Eye (tissue), 1 donor: ENCODE results near the gene PLAAT5.
"Not testable (repeated sequence)": the region's sequence is repeated elsewhere in the genome, so short reads cannot be mapped to it uniquely, and the experiment has no call there.

Experiments
- DNase-seq: peaks from one replicate; pipeline ENCODE4 v3.0.0-alpha.2; 2015

PLAAT5 gene, protein sequence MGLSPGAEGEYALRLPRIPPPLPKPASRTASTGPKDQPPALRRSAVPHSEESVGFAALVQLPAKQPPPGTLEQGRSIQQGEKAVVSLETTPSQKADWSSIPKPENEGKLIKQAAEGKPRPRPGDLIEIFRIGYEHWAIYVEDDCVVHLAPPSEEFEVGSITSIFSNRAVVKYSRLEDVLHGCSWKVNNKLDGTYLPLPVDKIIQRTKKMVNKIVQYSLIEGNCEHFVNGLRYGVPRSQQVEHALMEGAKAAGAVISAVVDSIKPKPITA

DNA sequence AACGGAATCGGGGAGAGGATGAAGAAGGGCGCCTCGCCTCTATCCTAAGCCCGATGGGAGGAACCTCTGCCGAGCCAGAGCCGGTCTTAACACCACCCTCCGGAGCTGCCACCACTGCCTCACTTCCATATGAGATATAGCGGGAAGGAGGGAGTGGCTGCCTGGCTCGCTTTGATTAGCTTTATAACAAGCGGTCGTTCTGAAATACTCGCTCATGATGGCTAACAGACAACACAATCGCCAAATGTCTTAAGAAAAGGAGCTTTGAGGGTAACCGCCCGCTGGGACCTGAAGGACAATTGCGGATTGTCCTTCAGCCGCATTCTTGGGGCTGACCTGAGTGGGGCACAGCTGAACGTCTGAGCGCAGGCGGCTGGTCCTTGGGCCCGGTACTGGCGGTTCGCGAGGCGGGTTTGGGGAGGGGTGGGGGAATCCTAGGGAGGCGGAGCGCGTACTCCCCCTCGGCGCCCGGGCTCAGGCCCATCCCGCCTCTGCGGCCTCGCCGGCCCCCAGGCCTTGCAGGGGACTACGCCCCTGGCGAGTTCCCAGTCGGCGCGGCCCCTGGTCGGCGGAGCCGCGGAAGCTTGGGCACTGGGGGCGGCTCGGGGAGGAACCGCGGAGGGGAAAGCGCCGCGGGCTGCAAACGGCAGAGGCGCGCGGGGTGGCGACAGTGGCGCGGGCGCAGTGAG, at the start of gene PLAAT5:
PLAAT5 (minus strand) TSS at position 617 of the 689 bp plus-strand sequence; CDS start at position 484, 133 bp downstream.
- DNase-seq: peak; percentile 82

DNA sequence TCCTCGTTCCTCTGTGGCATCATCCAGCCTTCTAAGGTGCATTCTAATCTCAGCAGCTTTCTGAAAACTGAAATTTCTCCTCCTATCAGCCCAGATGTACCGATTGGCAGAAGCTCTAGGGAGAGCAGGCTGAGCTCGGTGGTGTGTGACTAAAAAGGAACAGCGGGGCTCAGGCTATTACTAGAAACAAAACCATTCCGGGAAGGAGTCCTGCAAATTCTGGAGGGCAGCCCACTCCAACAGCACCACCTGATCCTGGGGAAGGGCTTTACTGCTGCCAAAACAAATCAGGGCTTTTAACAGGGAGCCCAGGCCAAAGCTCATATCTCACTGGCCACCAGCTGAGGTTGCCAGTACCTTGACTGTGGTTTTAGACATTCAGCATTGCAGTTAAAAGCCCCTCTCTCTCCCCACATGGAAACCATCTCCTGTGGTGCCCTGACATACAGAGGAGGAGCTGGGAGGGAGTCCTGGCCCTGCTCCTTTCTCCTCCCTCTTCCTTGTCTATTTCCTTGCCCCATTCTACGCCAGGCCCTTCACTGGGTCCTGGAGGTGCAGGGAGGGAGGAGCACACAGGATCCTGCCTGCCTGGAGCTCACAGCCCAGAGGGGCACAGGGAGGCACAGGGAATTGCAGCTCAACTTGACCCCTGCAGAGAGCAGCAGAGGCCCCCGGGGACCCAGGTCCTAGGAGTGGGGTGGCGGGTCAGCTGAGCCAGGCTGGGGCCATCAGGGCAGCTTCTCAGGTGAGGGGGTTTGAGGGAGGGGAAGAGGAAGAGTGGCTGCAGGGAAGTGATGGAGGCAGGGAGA, 46.5 kb upstream of the PLAAT5 start:
- peak; percentile 63 for DNase-seq

DNA sequence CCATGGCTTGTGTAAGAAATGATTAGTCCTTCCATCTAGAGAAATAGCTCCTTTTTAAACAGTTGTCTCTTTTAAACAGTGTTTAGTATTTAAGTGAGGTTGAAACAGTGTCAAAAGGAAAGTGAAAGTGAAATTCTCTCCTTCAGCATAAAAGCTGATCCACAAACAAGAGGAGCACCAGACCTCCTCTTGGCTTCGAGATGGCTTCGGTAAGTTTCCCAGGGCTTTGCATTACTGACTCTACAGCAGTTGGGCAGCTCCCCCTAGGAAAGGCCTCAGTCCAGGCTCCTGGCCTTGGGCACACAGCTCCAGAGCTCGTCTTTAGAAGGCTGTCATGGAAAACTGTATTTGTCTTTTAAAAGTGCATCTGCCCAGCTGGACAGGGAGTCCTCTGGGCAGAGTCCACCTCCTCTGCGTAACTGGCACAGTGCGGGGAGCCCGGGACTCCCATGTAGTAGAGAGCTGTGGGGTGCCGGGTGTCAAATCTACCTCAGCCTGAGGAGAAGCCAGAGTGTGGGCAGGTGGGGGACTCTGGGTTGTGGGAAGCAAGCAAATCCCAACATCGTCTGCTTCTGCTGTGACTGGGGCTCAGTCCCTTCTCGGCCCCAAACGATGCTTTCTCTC, 45.8 kb upstream of the PLAAT5 start, which contains the start of gene PLAAT4:
PLAAT4 (plus strand) TSS at position 140 of the 624 bp plus-strand sequence; CDS start at position 201, 61 bp downstream.
- peak; percentile 37 for DNase-seq

DNA sequence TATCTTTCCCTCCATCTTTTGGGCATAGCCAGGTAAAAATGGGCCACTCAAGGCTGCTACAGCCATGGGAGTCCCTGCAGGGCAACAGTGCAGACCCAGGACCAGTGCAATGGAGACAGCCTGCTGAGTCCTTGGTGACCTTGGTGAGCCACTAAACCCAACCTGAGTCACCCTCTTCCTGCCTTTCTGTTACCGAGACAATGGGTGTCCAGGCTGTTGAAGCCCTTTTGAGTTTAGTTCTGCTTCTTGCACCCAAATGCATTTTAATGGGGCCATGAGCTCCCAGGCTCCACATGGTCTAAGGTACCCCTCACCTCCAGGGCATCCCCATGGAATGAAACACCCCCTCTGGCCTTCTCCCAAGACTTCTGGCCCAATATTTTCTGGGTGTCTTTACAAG, 44.8 kb upstream of the PLAAT5 start:
- no peak for DNase-seq

DNA sequence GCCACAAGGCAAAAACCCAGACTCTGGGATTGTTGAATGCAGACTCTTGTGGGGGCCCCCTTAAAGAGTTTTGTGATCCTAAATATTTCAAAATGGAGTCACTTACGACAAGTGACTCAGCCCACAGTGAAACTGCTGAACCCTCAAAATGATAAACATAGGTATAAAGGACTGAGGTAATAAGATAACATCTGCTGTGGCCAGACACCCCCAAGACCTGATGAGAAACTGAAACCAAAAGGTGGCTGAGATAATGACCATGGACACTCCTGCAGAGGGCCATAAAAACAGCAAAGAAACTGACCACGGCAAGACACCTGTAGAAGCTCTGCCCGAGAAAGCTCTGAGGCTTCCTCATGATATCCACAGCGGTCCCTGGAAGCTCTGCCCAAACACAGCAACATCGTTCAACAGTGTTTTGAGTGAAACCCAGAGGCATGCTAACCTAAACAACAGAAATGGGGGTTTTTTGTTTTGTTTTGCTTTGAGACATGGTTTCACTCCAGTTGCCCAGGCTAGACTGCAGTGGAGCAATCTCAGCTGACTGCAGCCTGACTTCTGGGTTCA, 44.0 kb upstream of the PLAAT5 start:
- no peak for DNase-seq

DNA sequence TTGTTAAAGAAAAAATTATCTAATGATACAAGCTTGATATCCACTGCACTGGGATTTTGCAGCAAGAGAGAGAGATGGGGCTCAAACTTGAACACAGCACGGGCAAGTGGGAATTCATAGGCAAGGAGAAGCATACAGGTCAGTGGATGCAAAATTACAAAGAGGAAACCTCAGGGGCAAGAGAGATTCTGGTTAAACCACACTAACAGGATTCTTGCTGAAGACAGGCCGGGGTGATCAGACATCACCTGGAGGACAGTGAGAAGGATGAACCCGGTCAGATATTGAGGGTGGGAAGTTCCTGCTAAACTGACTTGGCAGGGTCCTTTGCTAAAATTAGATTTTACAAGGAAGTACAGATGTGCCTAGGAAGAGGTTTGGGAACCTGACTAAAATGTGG, 43.1 kb upstream of the PLAAT5 start:
- DNase-seq: no peak

DNA sequence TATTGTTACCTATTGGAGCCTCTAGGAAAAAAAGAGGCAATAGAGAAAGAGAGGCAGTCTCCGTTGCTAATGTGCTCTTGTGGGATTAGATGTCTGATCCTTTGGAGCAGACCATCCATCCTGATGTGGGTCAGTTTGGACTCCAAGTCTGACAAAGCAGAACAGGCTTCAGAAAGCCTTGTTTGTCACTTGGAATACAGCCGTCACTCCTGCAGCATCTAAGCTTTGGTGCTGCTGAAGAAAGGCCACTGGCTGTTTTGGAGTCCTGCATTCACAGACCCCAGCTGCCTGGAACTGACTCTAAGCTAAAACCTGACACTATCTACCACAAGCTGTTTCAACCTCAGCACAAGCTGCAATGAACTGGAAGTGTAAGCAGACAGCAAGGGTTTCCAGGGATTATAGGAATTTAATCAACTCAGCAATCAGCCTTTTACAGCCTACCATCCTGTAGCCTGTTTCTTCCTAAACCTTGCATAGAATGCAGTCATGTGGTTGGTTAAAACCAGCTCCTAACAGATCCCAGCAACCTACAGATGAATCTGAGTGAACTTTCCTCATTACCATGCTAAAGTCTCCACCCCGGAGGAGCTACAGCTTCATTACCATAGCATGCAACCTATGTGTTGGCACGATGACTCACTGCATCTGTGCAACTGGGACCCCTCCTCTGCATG, 42.0 kb upstream of the PLAAT5 start:
- peak; percentile 30 for DNase-seq

DNA sequence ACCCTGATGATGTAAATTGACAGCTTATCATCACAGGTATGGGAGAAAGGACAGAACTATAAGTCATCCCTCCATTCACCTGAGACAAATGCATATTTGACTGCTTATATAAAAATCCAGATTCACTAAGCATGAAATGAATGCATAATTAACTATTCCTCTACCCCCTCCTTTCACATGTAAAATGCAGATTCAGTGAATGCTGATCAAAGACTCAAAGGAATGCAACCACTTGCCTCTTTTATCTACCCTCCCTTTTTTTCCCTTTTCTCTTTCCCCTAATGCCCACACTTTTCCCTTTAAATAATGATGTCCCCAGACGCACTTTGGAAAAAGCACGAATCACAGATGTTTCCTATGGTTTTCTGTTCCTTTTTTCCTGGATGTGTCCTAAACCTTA, 41.1 kb upstream of the PLAAT5 start:
- DNase-seq: no peak

DNA sequence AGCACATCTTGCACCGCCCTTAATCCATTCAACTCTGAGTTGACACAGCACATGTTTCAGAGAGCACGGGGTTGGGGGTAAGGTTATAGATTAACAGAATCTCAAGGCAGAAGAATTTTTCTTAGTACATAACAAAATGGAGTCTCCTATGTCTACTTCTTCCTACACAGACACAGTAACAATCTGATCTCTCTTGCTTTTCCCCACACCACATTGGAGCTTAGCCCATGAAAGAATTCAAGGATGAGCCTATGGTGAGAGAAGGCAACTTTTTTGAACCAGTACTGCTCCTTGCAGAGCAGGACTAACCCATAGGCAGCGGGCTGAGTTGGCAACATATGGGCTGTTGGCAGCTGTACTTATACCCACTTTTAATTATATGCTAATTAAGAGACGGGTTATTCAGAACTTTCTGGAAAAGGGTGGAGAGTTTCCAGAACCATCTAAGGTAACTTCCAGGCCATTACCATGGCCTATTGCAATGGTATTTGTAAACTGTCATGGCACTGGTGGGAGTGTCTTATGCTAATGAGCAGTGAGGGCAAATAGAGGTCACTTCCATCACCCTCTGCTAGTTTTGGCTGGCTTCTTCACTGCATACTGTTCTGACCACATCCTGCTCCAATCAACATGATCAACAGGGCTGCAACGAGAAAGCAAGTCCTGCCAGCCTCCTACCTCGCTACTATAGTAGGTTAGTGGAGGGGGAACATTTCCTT, 40.3 kb upstream of the PLAAT5 start:
- peak; percentile 46 for DNase-seq

DNA sequence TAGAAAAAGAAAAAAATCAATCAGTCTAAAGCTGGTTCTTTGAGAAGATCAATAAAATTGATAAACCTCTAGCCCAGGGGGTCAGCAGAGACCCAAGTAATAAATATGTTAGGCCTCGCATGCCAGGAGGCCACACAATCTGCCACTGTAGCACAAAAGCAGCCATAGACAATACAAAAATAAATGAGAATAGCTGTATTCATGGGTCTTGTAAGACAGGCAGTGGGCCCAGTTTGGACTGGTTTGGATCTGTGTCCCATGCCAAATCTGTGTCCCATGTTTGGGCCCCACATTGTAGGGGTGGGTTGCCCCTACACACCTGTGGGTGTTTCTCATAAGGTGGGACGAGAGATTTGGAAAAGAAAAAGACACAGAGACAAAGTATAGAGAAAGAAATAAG, 39.1 kb upstream of the PLAAT5 start:
- DNase-seq: no peak

DNA sequence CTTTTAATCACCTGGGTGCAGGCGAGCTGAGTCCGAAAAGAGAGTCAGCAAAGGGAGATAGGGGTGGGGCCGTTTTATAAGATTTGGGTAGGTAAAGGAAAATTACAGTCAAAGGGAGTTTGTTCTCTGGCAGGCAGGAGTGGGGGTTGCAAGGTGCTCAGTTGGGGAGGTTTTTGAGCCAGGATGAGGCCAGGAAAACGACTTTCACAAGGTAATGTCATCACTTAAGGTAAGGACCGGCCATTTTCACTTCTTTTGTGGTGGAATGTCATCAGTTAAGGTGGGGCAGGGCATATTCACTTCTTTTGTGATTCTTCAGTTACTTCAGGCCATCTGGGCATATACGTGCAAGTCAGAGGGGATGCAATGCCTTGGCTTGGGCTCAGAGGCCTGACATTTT, 38.4 kb upstream of the PLAAT5 start:
- DNase-seq: not testable (repeated sequence)

DNA sequence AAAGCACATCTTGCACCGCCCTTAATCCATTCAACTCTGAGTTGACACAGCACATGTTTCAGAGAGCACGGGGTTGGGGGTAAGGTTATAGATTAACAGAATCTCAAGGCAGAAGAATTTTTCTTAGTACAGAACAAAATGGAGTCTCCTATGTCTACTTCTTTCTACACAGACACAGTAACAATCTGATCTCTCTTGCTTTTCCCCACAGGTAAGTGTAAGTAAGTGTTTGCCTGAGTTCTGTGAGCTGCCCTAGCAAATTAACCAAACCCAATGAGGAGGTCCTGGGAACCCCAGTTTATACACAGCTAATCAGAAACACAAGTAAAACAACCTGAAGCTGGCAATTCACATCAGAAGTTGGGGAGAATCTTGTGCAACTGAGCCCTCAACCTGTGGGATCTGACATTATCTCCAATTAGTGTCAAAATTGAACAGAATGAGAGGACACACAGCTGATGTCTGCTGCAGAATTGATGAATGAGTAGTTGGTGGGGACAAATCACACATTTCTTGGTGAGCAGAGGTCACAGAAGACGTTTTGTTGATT, 37.8 kb upstream of the PLAAT5 start:
- DNase-seq: peak; percentile 33

DNA sequence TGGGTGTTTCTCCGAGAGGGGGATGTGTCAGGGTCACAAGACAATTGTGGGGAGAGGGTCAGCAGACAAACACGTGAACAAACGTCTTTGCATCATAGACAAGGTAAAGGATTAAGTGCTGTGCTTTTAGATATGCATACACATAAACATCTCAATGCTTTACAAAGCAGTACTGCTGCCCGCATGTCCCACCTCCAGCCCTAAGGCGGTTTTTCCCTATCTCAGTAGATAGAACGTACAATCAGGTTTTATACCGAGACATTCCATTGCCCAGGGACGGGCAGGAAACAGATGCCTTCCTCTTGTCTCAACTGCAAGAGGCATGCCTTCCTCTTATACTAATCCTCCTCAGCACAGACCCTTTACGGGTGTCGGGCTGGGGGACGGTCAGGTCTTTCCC, 37.2 kb upstream of the PLAAT5 start:
- not testable (repeated sequence) for DNase-seq

DNA sequence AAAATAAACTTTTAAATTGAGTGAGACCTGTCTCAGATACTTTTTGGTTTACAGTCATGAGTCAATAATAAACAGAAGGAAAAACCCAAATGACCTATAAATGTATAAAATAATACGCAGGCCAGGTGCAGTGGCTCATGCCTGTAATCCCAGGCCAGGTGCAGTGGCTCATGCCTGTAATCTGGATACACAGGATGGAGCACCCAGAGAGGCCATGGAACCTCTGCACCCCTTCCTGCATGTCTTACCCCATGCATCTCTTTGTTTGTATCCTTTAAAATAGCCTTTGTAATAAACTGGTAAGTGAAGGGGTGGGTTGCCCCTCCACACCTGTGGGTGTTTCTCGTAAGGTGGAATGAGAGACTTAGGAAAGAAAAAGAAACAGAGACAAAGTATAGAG, 36.7 kb upstream of the PLAAT5 start:
- no peak for DNase-seq

DNA sequence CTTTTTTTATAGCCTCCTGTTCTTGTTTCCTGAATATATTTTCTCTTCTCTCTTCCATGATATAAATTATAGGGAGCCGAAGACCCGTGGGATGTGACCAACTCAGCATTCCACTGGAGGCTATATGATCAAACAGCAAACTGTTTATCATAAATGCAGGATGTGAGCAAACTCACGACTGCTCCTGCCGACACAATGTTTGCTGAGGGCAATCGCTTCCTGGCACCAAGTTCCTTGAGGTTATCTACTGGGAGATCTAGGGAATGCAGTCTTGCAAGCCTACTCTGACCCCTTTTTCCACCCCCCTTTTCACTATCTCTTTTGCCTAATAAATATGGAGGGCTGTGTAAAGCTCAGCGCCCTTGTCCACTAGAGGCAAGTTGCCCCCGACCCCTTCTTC, 32.2 kb upstream of the PLAAT5 start:
- DNase-seq: no peak

DNA sequence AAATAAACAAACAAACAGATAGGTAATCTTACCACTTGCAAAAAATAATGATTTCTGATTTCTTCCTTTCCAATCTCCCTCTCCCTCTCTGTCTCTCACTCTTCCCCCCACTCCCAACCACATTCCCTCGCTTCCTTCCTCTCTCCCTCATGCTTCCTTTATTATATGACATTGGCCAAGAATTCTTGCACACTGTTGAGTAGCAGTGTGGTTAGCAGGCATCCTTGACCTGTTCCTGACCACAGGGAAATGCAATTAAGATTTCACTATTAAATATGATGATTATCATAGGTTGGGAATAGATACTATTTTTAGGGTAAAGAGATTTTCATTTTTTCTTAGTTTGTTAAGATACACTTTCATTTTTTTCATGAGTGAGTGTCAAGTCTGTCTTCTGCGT, 30.9 kb upstream of the PLAAT5 start:
- DNase-seq: no peak

DNA sequence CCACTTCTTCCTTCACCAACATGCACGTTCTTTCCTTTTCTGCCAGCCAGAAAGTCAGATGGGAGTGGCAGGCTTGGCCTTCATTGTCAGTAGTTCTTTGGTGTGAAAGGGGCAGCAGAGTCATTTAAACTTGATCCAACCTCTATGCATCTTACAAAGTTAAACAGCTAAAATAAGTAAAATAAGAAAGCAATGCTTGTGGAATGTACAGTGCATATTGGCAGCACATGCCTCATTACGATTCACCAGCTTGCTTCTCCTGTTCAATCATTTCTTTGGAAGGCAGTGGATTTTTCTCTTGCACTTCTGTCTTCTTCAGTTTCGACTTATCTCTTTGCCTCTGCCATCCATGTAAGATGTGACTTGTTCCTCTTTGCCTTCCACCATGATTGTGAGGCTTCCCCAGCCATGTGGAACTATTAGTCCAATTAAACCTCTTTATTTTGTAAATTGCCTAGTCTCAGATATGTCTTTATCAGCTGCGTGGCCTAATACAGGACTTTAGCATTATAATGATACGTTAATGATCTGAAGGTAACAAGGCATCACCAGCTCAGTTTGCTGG, 29.7 kb upstream of the PLAAT5 start:
- DNase-seq: no peak

DNA sequence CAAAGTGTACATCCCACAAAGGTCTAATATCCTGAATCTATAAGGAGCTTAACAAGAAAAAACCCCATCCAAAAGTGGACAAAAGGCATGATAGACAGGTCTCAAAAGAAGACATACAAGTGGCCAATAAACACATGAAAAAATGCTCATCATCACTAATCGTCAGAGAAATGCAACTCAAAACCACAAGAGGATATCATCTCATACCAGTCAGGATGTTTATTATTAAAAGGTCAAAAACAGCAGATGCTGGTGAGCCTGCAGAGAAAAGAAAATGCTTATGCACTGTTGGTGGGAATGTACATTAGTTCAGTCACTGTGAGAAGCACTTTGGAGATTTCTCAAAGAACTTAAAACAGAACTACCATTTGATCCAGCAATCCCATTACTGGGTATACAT, 27.6 kb upstream of the PLAAT5 start:
- DNase-seq: no peak

DNA sequence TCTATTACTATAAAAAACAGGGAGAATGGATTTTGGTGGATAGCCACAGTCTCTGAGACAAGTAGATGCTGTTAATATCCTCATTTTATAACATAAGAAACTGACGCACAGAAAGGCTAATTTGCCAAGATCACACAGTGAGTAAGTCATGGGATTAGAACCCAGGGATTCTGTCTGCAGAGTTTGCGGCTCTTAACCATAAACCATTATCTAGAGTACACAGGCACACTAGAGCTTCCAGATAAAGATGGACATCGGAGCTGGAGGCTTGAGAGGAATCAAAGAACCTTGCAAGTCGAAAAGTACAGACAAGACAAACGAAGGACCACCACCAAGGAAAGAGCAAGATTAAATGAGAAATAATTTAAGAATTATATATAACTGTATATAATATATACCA, 26.2 kb upstream of the PLAAT5 start:
- DNase-seq: no peak

DNA sequence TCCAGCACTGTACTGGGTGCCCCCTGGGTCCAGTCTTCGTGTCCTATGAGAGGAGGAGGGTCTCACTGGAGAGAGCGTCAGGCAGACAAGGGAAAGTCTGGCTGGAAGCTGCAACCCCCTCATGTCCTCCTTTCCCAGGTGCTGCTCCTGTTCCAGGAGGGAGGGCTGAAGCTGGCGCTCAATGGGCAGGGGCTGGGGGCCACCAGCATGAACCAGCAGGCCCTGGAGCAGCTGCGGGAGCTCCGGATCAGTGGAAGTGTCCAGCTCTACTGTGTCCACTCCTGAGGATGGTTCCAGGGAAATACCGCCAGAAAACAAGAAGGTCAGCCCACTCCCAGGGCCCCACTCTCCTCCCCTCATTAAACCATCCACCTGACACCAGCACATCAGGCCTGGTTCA, 25.1 kb upstream of the PLAAT5 start:
- DNase-seq: no peak

DNA sequence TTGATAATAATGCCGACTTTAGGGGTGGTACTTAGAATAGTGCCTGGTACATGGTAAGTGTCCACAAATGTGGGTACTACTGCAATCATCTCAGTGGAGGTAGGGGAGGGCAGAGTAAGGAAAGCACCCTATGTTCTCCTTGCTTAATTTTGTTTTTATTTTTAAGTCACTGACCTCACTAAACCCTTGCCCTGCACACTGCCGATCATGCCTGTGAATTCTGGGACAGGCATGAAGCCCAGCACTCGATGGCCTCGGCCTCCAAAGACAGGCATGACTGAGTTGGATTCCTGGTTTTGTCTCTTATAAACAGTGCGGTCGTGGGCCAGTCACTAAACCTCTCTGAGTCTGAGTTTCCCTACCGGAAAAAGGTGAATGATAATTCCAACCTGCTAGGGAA, 21.8 kb upstream of the PLAAT5 start:
- DNase-seq: no peak
